ENCODE measurements around the gene SIM2. TPM values are rescaled to one million over a fixed set of nuclear protein-coding genes. Genes with fewer than 3 reads are reported as not detected.

Gene SIM2
- total and polyA plus RNA-seq, 9 donors: 0.01 to 0.23 (median 0.11) TPM; not detected in 4

GRCh38 chr21:36728371-36729111 is 29.6 kb downstream of the SIM2 start:
- TF ChIP-seq CTCF (IDR thresholded peaks at IDR 0.05) (no peak), EP300 (IDR thresholded peaks at IDR 0.05) (no peak), POLR2A (IDR thresholded peaks at IDR 0.05) (no peak)
- DNase-seq: no peak
- H3K4me3 ChIP-seq: no peak overlapping the region
- H3K36me3 ChIP-seq: no peaks in the 10 kb centered on the region
- no peaks in the 10 kb centered on the region for H3K4me1 ChIP-seq (ENCODE audit: insufficient read depth)
- H3K27me3 ChIP-seq: no peaks in the 10 kb centered on the region
- H3K9me3 ChIP-seq: no peaks in the 10 kb centered on the region
- WGBS, 3 donors: 83 to 86% (median 85%) methylated on average over 14 of the region's 14 CpGs
- intact Hi-C loops (cut with DNase I): no loop called here
- H3K27ac ChIP-seq: no peak overlapping the region

- Histone ChIP-seq H3K36me3 (no peaks in the 10 kb centered on the region), H3K4me1 (ENCODE audit: insufficient read depth) (no peaks in the 10 kb centered on the region), H3K9me3 (no peaks in the 10 kb centered on the region), H3K27me3 (no peaks in the 10 kb centered on the region), H3K27ac (no peak overlapping the region), H3K4me3 (no peak overlapping the region)
- intact Hi-C loops (cut with DNase I): no loop called here
- no peak for TF ChIP-seq CTCF (IDR thresholded peaks at IDR 0.05)
- no peak for TF ChIP-seq POLR2A (IDR thresholded peaks at IDR 0.05)
- TF ChIP-seq EP300 (IDR thresholded peaks at IDR 0.05): no peak
- DNase-seq: no peak
- 69 to 70% (median 69%) methylated on average over 18 of the region's 18 CpGs for WGBS, 3 donors
Observed at GRCh38 chr21:36729310-36729970, 30.5 kb downstream of the SIM2 start.

- Histone ChIP-seq H3K9me3 (no peaks in the 10 kb centered on the region), H3K36me3 (no peaks in the 10 kb centered on the region), H3K27ac (no peak overlapping the region), H3K4me1 (ENCODE audit: insufficient read depth) (no peaks in the 10 kb centered on the region), H3K4me3 (no peak overlapping the region), H3K27me3 (no peaks in the 10 kb centered on the region)
- TF ChIP-seq POLR2A (IDR thresholded peaks at IDR 0.05) (no peak), EP300 (IDR thresholded peaks at IDR 0.05) (no peak), CTCF (IDR thresholded peaks at IDR 0.05) (no peak)
- 79 to 85% (median 80%) methylated on average over 30 of the region's 30 CpGs for WGBS, 3 donors
- no peak for DNase-seq
- intact Hi-C loops (cut with DNase I): no loop called here
Observed at GRCh38 chr21:36730291-36731281, 31.7 kb downstream of the SIM2 start.

GRCh38 chr21:36732217-36732616 is 33.3 kb downstream of the SIM2 start:
- TF ChIP-seq CTCF (IDR thresholded peaks at IDR 0.05) (no peak), POLR2A (IDR thresholded peaks at IDR 0.05) (no peak), EP300 (IDR thresholded peaks at IDR 0.05) (no peak)
- Histone ChIP-seq H3K4me1 (ENCODE audit: insufficient read depth) (no peaks in the 10 kb centered on the region), H3K4me3 (no peak overlapping the region), H3K27me3 (no peaks in the 10 kb centered on the region), H3K9me3 (no peaks in the 10 kb centered on the region), H3K36me3 (no peaks in the 10 kb centered on the region), H3K27ac (no peak overlapping the region)
- no peak for DNase-seq
- 68 to 85% (median 80%) methylated on average over 14 of the region's 14 CpGs for WGBS, 3 donors
- intact Hi-C loops (cut with DNase I): no loop called here
